NT2/D1 (cell line): ENCODE measurements around the gene CDK11B.
A peak's percentile ranks its signal among the peaks of the same experiment; 100 is the strongest.

Experiments
- DNase-seq: peaks from one replicate; pipeline ENCODE4 v3.0.0-alpha.2; 2011; ENCODE audit warnings: low read depth, low spot score
- H3K27me3 ChIP-seq: 2 replicates; pipeline ENCODE4 v1.6.0; 2011; ENCODE audit warnings: mild to moderate bottlenecking; ENCODE audit not compliant: insufficient read length, insufficient read depth
- H3K36me3 ChIP-seq: 2 replicates; pipeline ENCODE4 v1.6.1; 2011; ENCODE audit warnings: mild to moderate bottlenecking, low read length, mixed read lengths; ENCODE audit not compliant: insufficient read depth, insufficient read length
- H3K4me1 ChIP-seq: 2 replicates; pipeline ENCODE4 v1.5.1; 2011; ENCODE audit not compliant: insufficient read depth, insufficient read length
- H3K4me3 ChIP-seq: 2 replicates; pipeline ENCODE4 v1.5.1; 2011; ENCODE audit warnings: low read depth; ENCODE audit not compliant: insufficient read length
- H3K9ac ChIP-seq: 2 replicates; pipeline ENCODE4 v1.6.0; 2011; ENCODE audit warnings: low read depth; ENCODE audit not compliant: insufficient read length
- H3K9me3 ChIP-seq: 2 replicates; pipeline ENCODE4 v1.5.1; 2011; ENCODE audit warnings: mild to moderate bottlenecking, low read length; ENCODE audit not compliant: insufficient read depth
- SUZ12 ChIP-seq: IDR thresholded peaks from 2 replicates; pipeline ENCODE4 v1.6.1; 2011; ENCODE audit not compliant: insufficient read length, insufficient read depth; ENCODE audit errors: extremely low read depth
- YY1 ChIP-seq: IDR thresholded peaks from 2 replicates; pipeline ENCODE4 v1.6.1; 2011; ENCODE audit not compliant: insufficient read length, insufficient read depth
- ZNF274 ChIP-seq: IDR thresholded peaks from 2 replicates; pipeline ENCODE4 v1.6.1; 2011; ENCODE audit warnings: mild to moderate bottlenecking, low read depth, low read length

Gene CDK11B

DNA sequence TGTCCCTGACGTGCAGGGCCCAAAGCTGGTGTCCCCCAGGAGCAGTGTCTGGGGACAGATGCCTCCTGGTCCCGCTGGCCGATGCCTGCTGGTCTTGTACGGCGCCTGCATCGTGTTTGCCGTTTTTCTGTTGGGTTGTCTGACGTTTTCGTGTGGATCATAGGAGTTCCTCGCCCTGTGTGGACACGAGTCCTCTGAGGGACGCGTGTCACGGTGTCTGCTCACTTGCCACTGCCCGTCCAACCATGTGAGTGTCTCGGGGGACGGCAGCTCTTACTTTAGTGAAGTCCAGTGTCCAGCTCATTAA lies 36.1 kb downstream of the CDK11B start:
- no peaks in the 10 kb centered on the region for H3K9me3 ChIP-seq
- TF ChIP-seq YY1 (no peak), SUZ12 (no peak), ZNF274 (no peak)
- no peak for DNase-seq
- H3K27me3 ChIP-seq: no peaks in the 10 kb centered on the region
- H3K4me3 ChIP-seq: no peak overlapping the region
- H3K9ac ChIP-seq: no peak overlapping the region
- peaks cover 16% of the 10 kb centered on the region for H3K36me3 ChIP-seq
- H3K4me1 ChIP-seq: peaks cover 10% of the 10 kb centered on the region

DNA sequence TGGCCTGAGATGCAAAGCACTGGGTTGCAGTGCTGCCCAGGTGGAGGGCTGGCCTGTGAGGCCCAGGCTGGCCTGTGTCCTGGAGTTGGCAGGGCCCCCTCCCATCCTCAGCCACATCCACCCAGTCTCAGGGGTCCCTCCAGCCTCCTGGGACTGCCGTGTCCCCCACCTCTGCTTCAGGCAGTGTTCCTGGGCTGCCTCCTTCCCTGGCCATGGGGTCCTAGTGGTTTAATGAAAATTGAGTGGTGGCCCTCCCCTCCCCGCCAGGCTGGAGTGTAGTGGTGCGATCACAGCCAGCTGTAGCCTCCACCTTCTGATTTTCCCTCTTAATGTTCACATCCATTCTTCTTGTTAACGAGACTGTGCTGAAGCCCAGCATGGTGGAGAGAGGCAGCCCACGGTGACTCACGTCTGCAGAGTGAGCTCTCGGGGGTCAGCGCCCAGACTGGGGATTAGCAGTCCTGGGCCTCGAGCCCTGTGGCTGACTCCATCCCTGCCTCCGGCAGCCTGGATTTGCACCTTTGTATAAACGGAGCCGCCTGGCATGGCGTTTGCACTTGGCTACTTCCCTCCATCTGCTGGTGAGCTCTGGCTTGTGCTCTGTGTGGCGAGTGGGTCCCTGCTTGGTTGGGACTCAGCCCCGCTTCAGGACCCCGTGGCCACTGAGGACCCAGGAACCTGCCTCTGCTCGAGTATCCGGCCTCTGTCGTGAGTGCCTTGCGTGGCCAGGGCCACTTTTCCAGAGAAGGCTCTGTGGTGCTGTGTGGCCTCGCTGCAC lies 36.6 kb downstream of the CDK11B start:
- Histone ChIP-seq H3K9me3 (no peaks in the 10 kb centered on the region), H3K9ac (peak overlapping the region; percentile 42), H3K4me1 (peaks cover 10% of the 10 kb centered on the region), H3K27me3 (no peaks in the 10 kb centered on the region), H3K36me3 (peaks cover 19% of the 10 kb centered on the region), H3K4me3 (no peak overlapping the region)
- no peak for TF ChIP-seq SUZ12
- no peak for TF ChIP-seq YY1
- TF ChIP-seq ZNF274: no peak
- DNase-seq: no peak

DNA sequence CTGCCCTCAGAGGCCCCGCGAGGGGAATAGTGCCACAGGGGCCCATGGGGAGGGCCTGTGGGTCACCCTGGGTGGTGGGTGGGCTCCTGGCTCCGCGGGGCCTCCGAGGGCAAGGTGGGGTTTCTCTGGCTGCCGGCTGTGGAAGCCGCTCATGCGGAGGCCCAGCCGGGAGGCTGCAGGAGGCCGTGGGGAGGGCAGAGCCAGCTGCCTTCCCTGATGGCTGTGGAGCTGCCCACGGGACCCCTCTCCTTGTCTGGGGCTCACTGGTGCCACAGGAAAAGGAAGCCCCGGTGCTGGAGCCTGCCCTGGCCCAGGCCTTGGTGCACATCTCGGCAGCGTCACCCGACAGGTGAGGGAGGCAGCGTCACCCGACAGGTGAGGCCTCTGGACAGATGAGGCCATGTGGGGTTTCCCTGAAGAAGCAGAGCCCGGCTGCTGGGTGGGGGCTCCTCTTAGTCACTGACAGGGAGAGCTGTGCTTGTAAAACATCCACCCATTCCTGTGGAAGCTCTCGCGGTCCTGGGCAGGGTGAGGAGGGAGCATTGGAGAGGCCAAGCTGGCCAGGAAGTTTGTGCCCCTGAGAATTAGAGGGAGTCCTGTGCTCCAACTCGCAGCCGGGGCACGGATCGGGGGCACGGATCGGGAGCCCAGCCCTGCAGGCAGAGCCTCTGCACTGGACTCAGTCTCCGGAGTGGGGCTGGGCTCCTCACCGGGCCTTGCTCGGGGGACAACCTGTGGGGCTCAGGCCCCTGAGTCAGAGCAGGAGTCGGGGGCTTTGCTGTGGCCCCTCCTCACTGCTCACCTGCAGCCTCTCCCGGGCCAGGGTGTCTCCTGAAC lies 37.4 kb downstream of the CDK11B start:
- TF ChIP-seq SUZ12: no peak
- TF ChIP-seq ZNF274: no peak
- TF ChIP-seq YY1: no peak
- peaks cover 16% of the 10 kb centered on the region for H3K36me3 ChIP-seq
- no peak overlapping the region for H3K4me3 ChIP-seq
- H3K4me1 ChIP-seq: peaks cover 16% of the 10 kb centered on the region
- no peaks in the 10 kb centered on the region for H3K9me3 ChIP-seq
- peak overlapping the region; percentile 42 for H3K9ac ChIP-seq
- peaks cover 6% of the 10 kb centered on the region for H3K27me3 ChIP-seq
- no peak for DNase-seq

DNA sequence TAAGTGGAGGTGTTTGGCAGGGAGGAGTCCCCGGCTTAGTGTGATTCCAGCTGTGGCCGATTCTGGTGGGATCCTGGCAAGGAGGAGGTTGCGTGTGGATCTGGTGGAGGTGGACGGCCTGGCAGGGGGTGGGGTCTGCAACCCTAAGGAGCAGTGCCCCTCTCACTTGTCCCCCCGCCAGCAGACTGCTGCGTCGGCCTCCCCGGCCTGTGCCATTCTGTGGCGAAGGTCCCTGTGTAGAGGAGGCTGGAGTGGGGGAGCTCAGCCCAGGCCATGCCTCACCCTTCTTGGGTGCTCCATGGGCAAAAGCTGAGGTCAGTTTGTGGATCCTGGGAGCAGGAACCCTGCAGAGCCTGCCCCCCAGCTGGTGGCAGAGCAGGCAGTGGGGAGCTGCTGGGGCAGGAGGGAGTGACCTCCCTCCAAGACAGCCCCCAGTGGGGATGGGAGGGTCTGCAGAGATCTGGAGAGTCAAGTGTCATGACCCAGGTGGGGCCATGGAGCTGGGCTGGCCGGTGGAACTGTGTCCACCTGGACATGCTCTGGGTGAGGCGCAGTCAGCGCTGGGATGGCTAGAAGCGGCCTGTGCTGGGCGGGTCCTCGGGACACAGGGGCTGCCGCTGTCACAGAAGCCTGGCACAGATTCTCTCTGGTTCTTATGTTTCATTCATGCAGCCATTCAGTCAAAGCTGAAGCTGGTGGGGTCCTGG lies 38.2 kb downstream of the CDK11B start:
- H3K27me3 ChIP-seq: peaks cover 7% of the 10 kb centered on the region
- no peak for TF ChIP-seq YY1
- no peak for TF ChIP-seq SUZ12
- TF ChIP-seq ZNF274: no peak
- DNase-seq: no peak
- H3K4me3 ChIP-seq: no peak overlapping the region
- H3K9ac ChIP-seq: no peak overlapping the region
- no peaks in the 10 kb centered on the region for H3K9me3 ChIP-seq
- H3K36me3 ChIP-seq: peaks cover 16% of the 10 kb centered on the region
- H3K4me1 ChIP-seq: peaks cover 16% of the 10 kb centered on the region

DNA sequence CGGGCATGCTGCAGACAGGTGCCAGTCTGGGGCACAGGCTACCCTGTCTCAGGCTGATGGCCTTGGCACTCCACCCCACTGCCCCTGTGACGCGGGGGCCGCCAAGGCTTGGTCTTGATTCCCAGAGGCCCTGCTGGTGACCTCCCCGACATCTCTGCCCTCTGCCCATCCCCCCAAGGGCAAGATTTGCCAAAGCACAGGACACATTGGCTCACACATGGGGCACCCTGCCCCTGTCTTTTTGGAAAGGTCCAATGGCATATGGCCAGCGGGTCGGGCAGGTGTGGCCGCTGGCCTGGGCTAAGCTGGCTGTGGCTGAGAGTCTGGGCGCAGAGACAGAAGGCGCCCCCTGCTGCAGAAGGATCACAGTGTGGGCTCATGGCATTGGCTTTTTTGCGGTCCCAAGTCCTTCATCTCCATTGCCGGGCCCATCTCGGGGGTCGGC lies 38.9 kb downstream of the CDK11B start:
- Histone ChIP-seq H3K4me3 (no peak overlapping the region), H3K27me3 (peaks cover 7% of the 10 kb centered on the region), H3K9me3 (no peaks in the 10 kb centered on the region), H3K36me3 (peaks cover 16% of the 10 kb centered on the region), H3K4me1 (peaks cover 16% of the 10 kb centered on the region), H3K9ac (no peak overlapping the region)
- TF ChIP-seq ZNF274 (no peak), SUZ12 (no peak)
- no peak for DNase-seq

DNA sequence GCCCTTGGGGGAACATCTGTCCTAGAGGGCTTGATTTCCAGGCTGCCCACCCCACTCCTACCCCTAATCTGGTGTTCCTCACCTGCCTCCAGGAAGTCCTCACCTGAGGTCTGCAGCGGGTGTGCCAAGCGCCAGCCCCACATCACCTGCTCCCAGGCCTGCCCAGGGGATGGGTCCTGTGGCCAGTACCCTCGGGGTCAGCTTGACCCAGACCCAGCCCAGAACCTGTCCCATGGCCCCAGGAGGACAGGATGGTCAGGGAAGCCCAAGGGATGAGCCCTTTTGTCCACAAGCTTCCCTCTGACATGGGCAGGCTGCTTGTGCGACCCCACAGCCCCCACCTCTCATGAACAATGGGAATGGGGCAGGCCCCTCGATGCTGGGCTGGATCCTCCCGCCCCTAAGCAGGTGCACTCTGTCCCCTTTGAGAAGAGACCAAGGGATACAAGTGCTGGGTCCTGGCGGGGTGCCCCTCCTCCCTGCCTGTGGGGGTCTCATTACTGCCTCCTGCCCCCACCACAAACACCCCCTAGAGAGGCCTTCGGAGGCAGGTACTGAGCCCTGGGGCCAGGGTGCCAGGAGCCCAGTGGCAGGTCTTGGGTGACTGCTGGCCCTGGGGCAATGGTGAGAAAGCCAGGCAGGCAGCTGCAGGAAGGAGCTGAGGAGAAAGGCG lies 40.3 kb downstream of the CDK11B start:
- TF ChIP-seq ZNF274: no peak
- no peak for TF ChIP-seq SUZ12
- TF ChIP-seq YY1: no peak
- Histone ChIP-seq H3K27me3 (peaks cover 7% of the 10 kb centered on the region), H3K36me3 (peaks cover 21% of the 10 kb centered on the region), H3K9ac (no peak overlapping the region), H3K9me3 (no peaks in the 10 kb centered on the region), H3K4me3 (no peak overlapping the region), H3K4me1 (peaks cover 19% of the 10 kb centered on the region)
- DNase-seq: no peak
